Measurements from ENCODE around the gene CTDSPL. TPM values are rescaled to one million over a fixed set of nuclear protein-coding genes. Genes with fewer than 3 reads are reported as not detected.

The CTDSPL gene
- total RNA-seq, 1 donor from 2014 or later: 43.0 TPM

DNA sequence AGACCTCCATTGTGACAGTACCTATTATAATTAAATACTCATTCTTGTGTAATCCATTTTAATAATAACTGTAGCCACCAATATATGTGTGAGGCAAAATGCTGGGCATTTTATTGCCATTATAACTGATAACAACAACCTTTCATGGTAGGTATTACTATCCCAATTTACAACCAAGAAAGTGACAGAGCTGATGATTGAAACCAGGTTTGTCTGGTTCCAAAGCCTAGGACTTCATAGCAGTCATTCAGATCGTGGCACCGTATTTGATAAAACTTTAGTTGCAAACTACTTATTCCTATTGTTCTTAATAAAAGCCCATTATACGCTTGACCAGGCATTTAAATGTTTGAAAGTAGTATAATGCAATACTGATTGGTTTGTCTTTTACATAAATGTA, 102.5 kb downstream of the CTDSPL start:
- no peaks in the 10 kb centered on the region for H3K27me3 ChIP-seq
- no peak for TF ChIP-seq EZH2 (IDR thresholded peaks at IDR 0.05)
- Mint-ChIP-seq H3K27me3 (ENCODE audit: insufficient read depth, low read depth) (no peaks in the 10 kb centered on the region), H3K27ac (no peak overlapping the region), H3K36me3 (peaks cover 8% of the 10 kb centered on the region), H3K4me1 (peaks cover 18% of the 10 kb centered on the region), H3K4me3 (no peak overlapping the region), H3K9me3 (no peaks in the 10 kb centered on the region)
- no peak overlapping the region for H2AFZ ChIP-seq (replicated peaks)
- H3K36me3 ChIP-seq: peaks cover 5% of the 10 kb centered on the region
- no peak overlapping the region for H3K4me2 ChIP-seq
- H3K27ac ChIP-seq: no peak overlapping the region
- H3K9ac ChIP-seq: no peak overlapping the region
- peaks cover 17% of the 10 kb centered on the region for H4K20me1 ChIP-seq (ENCODE audit: low read depth)
- DNase-seq (ENCODE audit: low spot score): no peak
- H3K9me3 ChIP-seq (ENCODE audit: low read depth): no peaks in the 10 kb centered on the region
- H3F3A ChIP-seq (ENCODE audit: low read depth): peaks cover 9% of the 10 kb centered on the region
- no peaks in the 10 kb centered on the region for H3K79me2 ChIP-seq (ENCODE audit: low read depth)
- H3K4me3 ChIP-seq: no peak overlapping the region
- H3K4me1 ChIP-seq: peaks cover 20% of the 10 kb centered on the region

GRCh38 chr3:37964716-37965115, 103.0 kb downstream of the CTDSPL start:
- no peak for DNase-seq (ENCODE audit: low spot score)
- H2AFZ ChIP-seq (replicated peaks): no peak overlapping the region
- H3K36me3 Mint-ChIP-seq: peaks cover 9% of the 10 kb centered on the region
- no peaks in the 10 kb centered on the region for H3K27me3 Mint-ChIP-seq (ENCODE audit: insufficient read depth, low read depth)
- no peaks in the 10 kb centered on the region for H3K9me3 Mint-ChIP-seq
- H3K9ac ChIP-seq: no peak overlapping the region
- H3K27me3 ChIP-seq: no peaks in the 10 kb centered on the region
- peaks cover 9% of the 10 kb centered on the region for H3F3A ChIP-seq (ENCODE audit: low read depth)
- TF ChIP-seq EZH2phosphoT487 (IDR thresholded peaks at IDR 0.05) (no peak), EZH2 (IDR thresholded peaks at IDR 0.05) (no peak), CTCF (IDR thresholded peaks at IDR 0.05) (no peak)
- H4K20me1 ChIP-seq (ENCODE audit: low read depth): peaks cover 17% of the 10 kb centered on the region
- no peaks in the 10 kb centered on the region for H3K9me3 ChIP-seq (ENCODE audit: low read depth)
- peaks cover 18% of the 10 kb centered on the region for H3K4me1 Mint-ChIP-seq
- no peak overlapping the region for H3K4me3 ChIP-seq
- H3K4me2 ChIP-seq: no peak overlapping the region
- H3K27ac Mint-ChIP-seq: no peak overlapping the region
- peaks cover 5% of the 10 kb centered on the region for H3K36me3 ChIP-seq
- no peak overlapping the region for H3K4me3 Mint-ChIP-seq
- no peak overlapping the region for H3K27ac ChIP-seq
- H3K4me1 ChIP-seq: peaks cover 20% of the 10 kb centered on the region
- H3K79me2 ChIP-seq (ENCODE audit: low read depth): no peaks in the 10 kb centered on the region

- Histone ChIP-seq H2AFZ (replicated peaks) (no peak overlapping the region), H3K36me3 (peaks cover 5% of the 10 kb centered on the region), H3F3A (ENCODE audit: low read depth) (no peaks in the 10 kb centered on the region), H3K27ac (no peak overlapping the region), H3K4me1 (peaks cover 10% of the 10 kb centered on the region), H3K79me2 (ENCODE audit: low read depth) (no peaks in the 10 kb centered on the region), H3K27me3 (no peaks in the 10 kb centered on the region), H3K9me3 (ENCODE audit: low read depth) (no peaks in the 10 kb centered on the region), H4K20me1 (ENCODE audit: low read depth) (peaks cover 7% of the 10 kb centered on the region), H3K4me2 (no peak overlapping the region), H3K9ac (no peak overlapping the region), H3K4me3 (no peak overlapping the region)
- Mint-ChIP-seq H3K36me3 (peaks cover 14% of the 10 kb centered on the region), H3K27ac (no peak overlapping the region), H3K9me3 (no peaks in the 10 kb centered on the region), H3K4me3 (no peak overlapping the region), H3K27me3 (ENCODE audit: insufficient read depth, low read depth) (no peaks in the 10 kb centered on the region), H3K4me1 (peaks cover 10% of the 10 kb centered on the region)
- DNase-seq (ENCODE audit: low spot score): peak; percentile 78
- peak; percentile 84 for TF ChIP-seq CTCF (IDR thresholded peaks at IDR 0.05)
- TF ChIP-seq EZH2 (IDR thresholded peaks at IDR 0.05): no peak
These were observed 105.7 kb downstream of the CTDSPL start for GRCh38 chr3:37967260-37967881.

- TF ChIP-seq EZH2phosphoT487 (IDR thresholded peaks at IDR 0.05) (no peak), CTCF (IDR thresholded peaks at IDR 0.05) (no peak), EZH2 (IDR thresholded peaks at IDR 0.05) (no peak)
- no peaks in the 10 kb centered on the region for H3F3A ChIP-seq (ENCODE audit: low read depth)
These were observed 106.5 kb downstream of the CTDSPL start for GRCh38 chr3:37968199-37968598.

More at GRCh38 chr3:37968199-37968598, 106.5 kb downstream of the CTDSPL start:
- H3K36me3 Mint-ChIP-seq: peaks cover 15% of the 10 kb centered on the region
- H3K9ac ChIP-seq: no peak overlapping the region
- no peak overlapping the region for H2AFZ ChIP-seq (replicated peaks)
- H3K27me3 ChIP-seq: no peaks in the 10 kb centered on the region
- peaks cover 5% of the 10 kb centered on the region for H3K36me3 ChIP-seq
- no peaks in the 10 kb centered on the region for H3K9me3 ChIP-seq (ENCODE audit: low read depth)
- no peak overlapping the region for H3K4me2 ChIP-seq
- no peak overlapping the region for H3K4me3 Mint-ChIP-seq
- no peak overlapping the region for H3K27ac ChIP-seq
- H3K27ac Mint-ChIP-seq: no peak overlapping the region
- no peaks in the 10 kb centered on the region for H3K79me2 ChIP-seq (ENCODE audit: low read depth)
- no peaks in the 10 kb centered on the region for H3K9me3 Mint-ChIP-seq
- H4K20me1 ChIP-seq (ENCODE audit: low read depth): peaks cover 7% of the 10 kb centered on the region
- H3K4me1 Mint-ChIP-seq: peaks cover 4% of the 10 kb centered on the region
- DNase-seq (ENCODE audit: low spot score): no peak
- peaks cover 1% of the 10 kb centered on the region for H3K4me1 ChIP-seq
- H3K4me3 ChIP-seq: no peak overlapping the region
- H3K27me3 Mint-ChIP-seq (ENCODE audit: insufficient read depth, low read depth): no peaks in the 10 kb centered on the region

All from neural progenitor cell (in vitro differentiated cells).